HepG2 (cell line): Measurements from ENCODE around the gene C12orf42.
"Not testable (repeated sequence)": the region's sequence is repeated elsewhere in the genome, so short reads cannot be mapped to it uniquely, and the experiment has no call there.

Source experiments
- CHCHD3 ChIP-seq: sonication (generic); formaldehyde crosslinking; IDR thresholded peaks from 2 replicates; pipeline ENCODE4 v1.8.0; 2022; ENCODE audit warnings: mild to moderate bottlenecking, missing genetic modification reagents, moderate library complexity
- CHD2 ChIP-seq: IDR thresholded peaks from 2 replicates; pipeline ENCODE4 v1.6.1; 2011; ENCODE audit warnings: low read depth, low read length, improper control_type of control experiment
- CTCF ChIP-seq: sonication (generic); formaldehyde crosslinking; IDR thresholded peaks from 2 replicates; pipeline ENCODE4 v1.5.0; 2020; ENCODE audit warnings: mild to moderate bottlenecking, missing genetic modification reagents, moderate library complexity
- GABPA ChIP-seq, 2 experiments: IDR thresholded peaks; 2 replicates each; pipeline ENCODE4 v1.6.1; 2011 to 2016; ENCODE audit warnings: low read depth in 2 of 2, low read length in 1 of 2, missing biosample characterization in 1 of 2, missing genetic modification characterization in 1 of 2
- NR2C2 ChIP-seq: sonication (generic); formaldehyde crosslinking; IDR thresholded peaks from 2 replicates; pipeline ENCODE4 v1.4.0; 2020; ENCODE audit warnings: missing genetic modification reagents, mild to moderate bottlenecking, moderate library complexity, borderline replicate concordance
- TRIM24 ChIP-seq: sonication (generic); formaldehyde crosslinking; IDR thresholded peaks from 2 replicates; pipeline ENCODE4 v1.8.0; 2022; ENCODE audit warnings: mild to moderate bottlenecking, missing genetic modification reagents
- ZNF280B ChIP-seq: sonication (generic); formaldehyde crosslinking; IDR thresholded peaks from 2 replicates; pipeline ENCODE4 v1.5.0; 2020; ENCODE audit warnings: missing genetic modification reagents, mild to moderate bottlenecking, borderline replicate concordance
- TF ChIP-seq, protein P1 (sequence below): conservative IDR thresholded peaks from 2 replicates; pipeline ENCODE4 v1.6.1; 2018; ENCODE audit warnings: missing genetic modification reagents

DNA sequence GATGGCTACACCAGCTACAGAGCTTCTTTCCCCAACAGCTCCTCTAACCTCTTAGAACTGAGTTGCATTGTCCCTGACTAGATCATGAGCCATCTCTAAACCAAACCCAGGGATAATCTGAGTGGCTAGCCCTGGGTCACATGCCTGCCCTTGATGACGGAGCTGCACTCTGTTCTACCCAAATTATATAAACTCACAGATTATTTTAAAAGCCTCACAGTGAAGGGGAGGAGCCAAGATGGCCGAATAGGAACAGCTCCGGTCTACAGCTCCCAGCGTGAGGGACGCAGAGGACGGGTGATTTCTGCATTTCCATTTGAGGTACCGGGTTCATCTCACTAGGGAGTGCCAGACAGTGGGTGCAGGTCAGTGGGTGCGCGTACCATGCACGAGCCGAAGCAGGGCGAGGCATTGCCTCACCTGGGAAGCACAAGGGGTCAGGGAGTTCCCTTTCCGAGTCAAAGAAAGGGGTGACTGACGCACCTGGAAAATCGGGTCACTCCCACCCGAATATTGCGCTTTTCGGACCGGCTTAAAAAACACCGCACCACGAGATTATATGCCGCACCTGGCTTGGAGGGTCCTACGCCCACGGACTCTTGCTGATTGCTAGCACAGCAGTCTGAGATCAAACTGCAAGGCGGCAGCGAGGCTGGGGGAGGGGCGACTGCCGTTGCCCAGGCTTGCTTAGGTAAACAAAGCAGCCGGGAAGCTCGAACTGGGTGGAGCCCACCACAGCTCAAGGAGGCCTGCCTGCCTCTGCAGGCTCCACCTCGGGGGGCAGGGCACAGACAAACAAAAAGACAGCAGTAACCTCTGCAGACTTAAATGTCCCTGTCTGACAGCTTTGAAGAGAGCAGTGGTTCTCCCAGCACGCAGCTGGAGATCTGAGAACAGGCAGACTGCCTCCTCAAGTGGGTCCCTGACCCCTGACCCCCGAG is 61.3 kb downstream of the C12orf42 start:
- TF ChIP-seq TRIM24 (CRISPR knock-in tag); CHD2; ZNF280B (CRISPR knock-in tag); CTCF (CRISPR knock-in tag); GABPA (IDR thresholded peaks at IDR 0.05; ENCODE audit: low read depth, low read length); GABPA (CRISPR knock-in tag; IDR thresholded peaks at IDR 0.05; ENCODE audit: low read depth); CHCHD3 (CRISPR knock-in tag); NR2C2 (CRISPR knock-in tag): not testable (repeated sequence)
- TF ChIP-seq, protein P1, sequence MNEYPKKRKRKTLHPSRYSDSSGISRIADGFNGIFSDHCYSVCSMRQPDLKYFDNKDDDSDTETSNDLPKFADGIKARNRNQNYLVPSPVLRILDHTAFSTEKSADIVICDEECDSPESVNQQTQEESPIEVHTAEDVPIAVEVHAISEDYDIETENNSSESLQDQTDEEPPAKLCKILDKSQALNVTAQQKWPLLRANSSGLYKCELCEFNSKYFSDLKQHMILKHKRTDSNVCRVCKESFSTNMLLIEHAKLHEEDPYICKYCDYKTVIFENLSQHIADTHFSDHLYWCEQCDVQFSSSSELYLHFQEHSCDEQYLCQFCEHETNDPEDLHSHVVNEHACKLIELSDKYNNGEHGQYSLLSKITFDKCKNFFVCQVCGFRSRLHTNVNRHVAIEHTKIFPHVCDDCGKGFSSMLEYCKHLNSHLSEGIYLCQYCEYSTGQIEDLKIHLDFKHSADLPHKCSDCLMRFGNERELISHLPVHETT (CRISPR knock-in tag): not testable (repeated sequence)
